Endothelial cell of umbilical vein (primary cell): ENCODE data around the gene SCAP. TPM values are rescaled to one million over a fixed set of nuclear protein-coding genes. Genes with fewer than 3 reads are reported as not detected.

Source experiments
- BruUV-seq: library from RNA; stranded (reverse); fragments of 400-500 nt; replicated peaks from 2 replicates; lab custom pipeline; 2021; lab: Mats Ljungman, UMichigan
- CTCF ChIA-PET: fragments of 300-600, 350-600 bp; sonication (Branson Sonifier 250); formaldehyde crosslinking; loops from one replicate; lab custom pipeline; 2021; ENCODE audit warnings: antibody characterized with exemption, inconsistent platforms; lab: Charles Lee
- POLR2A ChIA-PET: fragments of 300-600, 350-600 bp; sonication (Branson Sonifier 250); formaldehyde crosslinking; loops from one replicate; lab custom pipeline; 2021; ENCODE audit warnings: antibody characterized with exemption, inconsistent platforms; lab: Charles Lee
- DNase-seq: peaks from one replicate; pipeline ENCODE4 v3.0.0-alpha.2; 2011; ENCODE audit warnings: low read depth, low spot score
- FAIRE-seq: peaks from 2 replicates; lab custom pipeline; 2011; peaks lifted over from hg19 to GRCh38; lab: Jason Lieb, UNC
- H2AFZ ChIP-seq: 2 replicates; pipeline ENCODE4 v1.6.0; 2012; ENCODE audit warnings: low read depth, low read length, control low read depth, inconsistent platforms
- H3K27ac ChIP-seq: 2 replicates; pipeline ENCODE4 v1.5.1; 2011; ENCODE audit warnings: low read depth, mild to moderate bottlenecking, control low read depth, low read length, moderate library complexity; ENCODE audit not compliant: insufficient read depth
- H3K27me3 ChIP-seq, 2 experiments: 2 replicates each; pipeline versions ENCODE4 v1.6.0 to v1.6.1; 2011; ENCODE audit warnings: low read length in 2 of 2, mixed read lengths in 1 of 2; ENCODE audit not compliant: control insufficient read depth in 2 of 2, insufficient read depth in 2 of 2
- H3K36me3 ChIP-seq, 2 experiments: 2 replicates in 1 of 2; 3 replicates in 1 of 2; pipeline ENCODE4 v1.5.1; 2011; ENCODE audit warnings: low read length in 2 of 2, mild to moderate bottlenecking in 1 of 2, moderate library complexity in 1 of 2; ENCODE audit not compliant: control insufficient read depth in 2 of 2, insufficient read depth in 2 of 2; ENCODE audit errors: extremely low read depth in 1 of 2
- H3K4me1 ChIP-seq: 3 replicates; pipeline ENCODE4 v1.5.1; 2011; ENCODE audit warnings: mild to moderate bottlenecking, low read length; ENCODE audit not compliant: control insufficient read depth, insufficient read depth; ENCODE audit errors: extremely low read depth
- H3K4me2 ChIP-seq: 2 replicates; pipeline ENCODE4 v1.6.1; 2011; ENCODE audit warnings: low read length, control low read depth, mixed read lengths; ENCODE audit not compliant: insufficient read depth
- H3K4me3 ChIP-seq, 3 experiments: fragments of 200-600 bp in 1 of 3; sonication (generic), shearing (Covaris generic) in 1 of 3; replicated peaks in 1 of 3; 2 replicates each; pipeline ENCODE4 v1.5.1; 2011 to 2016; ENCODE audit warnings: control low read depth in 3 of 3, low read length in 3 of 3, mild to moderate bottlenecking in 2 of 3, inconsistent platforms in 1 of 3, low read depth in 1 of 3, moderate library complexity in 1 of 3; ENCODE audit not compliant: insufficient read depth in 1 of 3
- H3K79me2 ChIP-seq: 2 replicates; pipeline ENCODE4 v1.6.0; 2012; ENCODE audit warnings: low read length, inconsistent platforms; ENCODE audit not compliant: control insufficient read depth, insufficient read depth
- H3K9ac ChIP-seq: replicated peaks from 2 replicates; pipeline ENCODE3; 2011; ENCODE audit warnings: low read length, control low read depth; ENCODE audit not compliant: insufficient read depth; ENCODE audit errors: extremely low read depth
- H3K9me1 ChIP-seq: replicated peaks from 3 replicates; pipeline ENCODE4 v1.6.0; 2011; ENCODE audit warnings: mild to moderate bottlenecking, low read length; ENCODE audit not compliant: control insufficient read depth, insufficient read depth; ENCODE audit errors: extremely low read depth
- H3K9me3 ChIP-seq: replicated peaks from 2 replicates; pipeline ENCODE4 v1.5.1; 2012; ENCODE audit warnings: low read length, inconsistent platforms; ENCODE audit not compliant: control insufficient read depth, insufficient read depth
- H4K20me1 ChIP-seq: replicated peaks from 2 replicates; pipeline ENCODE3; 2011; ENCODE audit warnings: mild to moderate bottlenecking, low read length; ENCODE audit not compliant: control insufficient read depth, insufficient read depth; ENCODE audit errors: extremely low read depth
- CTCF ChIP-seq, 2 donors: IDR thresholded peaks; 1 replicate in 1 of 2; 2 replicates in 1 of 2; pipeline ENCODE4 v1.5.1; 2011; ENCODE audit warnings: low read length in 2 of 2, mild to moderate bottlenecking in 2 of 2, moderate library complexity in 2 of 2, control low read depth in 1 of 2, inconsistent platforms in 1 of 2, low read depth in 1 of 2; ENCODE audit not compliant: insufficient read depth in 1 of 2; ENCODE audit errors: extremely low read depth in 1 of 2
- EZH2 ChIP-seq: IDR thresholded peaks from 2 replicates; pipeline ENCODE4 v1.6.1; 2012; ENCODE audit warnings: borderline replicate concordance, low read depth, mild to moderate bottlenecking, moderate library complexity, low read length, inconsistent platforms; ENCODE audit not compliant: severe bottlenecking
- FOS ChIP-seq: IDR thresholded peaks from 2 replicates; pipeline ENCODE4 v1.6.1; 2011; ENCODE audit warnings: mild to moderate bottlenecking, low read length, moderate library complexity, borderline replicate concordance; ENCODE audit not compliant: insufficient read depth
- GATA2 ChIP-seq: IDR thresholded peaks from 2 replicates; pipeline ENCODE4 v1.7.0; 2011; ENCODE audit warnings: low read depth, mild to moderate bottlenecking, moderate library complexity, mixed read lengths, low read length; ENCODE audit not compliant: insufficient read length, insufficient read depth
- JUN ChIP-seq: IDR thresholded peaks from 2 replicates; pipeline ENCODE4 v1.6.1; 2011; ENCODE audit warnings: borderline replicate concordance, low read depth; ENCODE audit not compliant: insufficient read length, insufficient read depth
- MAX ChIP-seq: IDR thresholded peaks from 2 replicates; pipeline ENCODE4 v1.6.1; 2011; ENCODE audit not compliant: insufficient read depth, insufficient read length
- MYC ChIP-seq: IDR thresholded peaks from one replicate; pipeline ENCODE4 v1.6.1; 2011; ENCODE audit warnings: mild to moderate bottlenecking, low read depth, low read length
- POLR2A ChIP-seq: IDR thresholded peaks from 2 replicates; pipeline ENCODE4 v1.6.1; 2012; ENCODE audit warnings: low read depth, mild to moderate bottlenecking, control low read depth, low read length
- POLR2AphosphoS5 ChIP-seq: IDR thresholded peaks from 2 replicates; pipeline ENCODE4 v1.6.1; 2012; ENCODE audit warnings: low read depth, mild to moderate bottlenecking, control low read depth, low read length, moderate library complexity; ENCODE audit not compliant: insufficient read depth
- dilution Hi-C: fragments of 300-500 bp; cut with MboI; formaldehyde crosslinking; loops from one replicate; pipeline ENCODE4 v1.15.0; 2019; ENCODE audit warnings: low sequenced_read_pairs; ENCODE audit not compliant: extremely low pct_ligation_motif_present
- intact Hi-C: fragments of 100-400 bp; cut with micrococcal nuclease; formaldehyde crosslinking; loops from one replicate; pipeline ENCODE4 v1.10.0; 2022
- polyA plus RNA-seq, 4 experiments: library from polyadenylated mRNA; depleted of rRNA in 3 of 4; stranded (reverse) in 3 of 4; unstranded in 1 of 4; fragments of >200 nt; gene quantifications; 2 replicates each; pipeline versions ENCODE4 v1.2.1 to v1.2.3, GENCODE V29; 2011 to 2012; ENCODE audit warnings: missing spikeins in 1 of 4
- total RNA-seq: library from RNA; stranded (reverse); gene quantifications from 2 replicates; pipeline ENCODE4 v1.2.3, GENCODE V29; 2021

SCAP gene
- total and polyA plus RNA-seq, 2 donors (not counting 3 experiments of a cell fraction or from before 2014, with no cell fraction given) = 34.7 to 59.0 TPM

- Histone ChIP-seq H4K20me1 (no peaks in the 10 kb centered on the region), H3K9ac (no peak overlapping the region), H3K27ac (no peak overlapping the region), H3K4me1 (no peaks in the 10 kb centered on the region), H3K9me1 (no peaks in the 10 kb centered on the region), H3K79me2 (peaks cover 3% of the 10 kb centered on the region), H3K27me3 (no peaks in the 10 kb centered on the region), H3K9me3 (no peaks in the 10 kb centered on the region), H2AFZ (no peak overlapping the region), H3K4me2 (no peak overlapping the region), H3K36me3 (peaks cover 0 to 48% of the 10 kb centered on the region in 2 experiments), H3K4me3 (no peak overlapping the region)
- POLR2A ChIA-PET = no interaction called here
- CTCF ChIA-PET = interaction anchor here (0.9 kb wide), 1 partner anchor 14 kb away, joined by 4 read pairs; no protein-coding TSS in a partner anchor
- intact Hi-C loops = no loop called here
- no peak for TF ChIP-seq POLR2A
- no peak for TF ChIP-seq CTCF (IDR thresholded peaks at IDR 0.05; ENCODE audit: extremely low read depth in 1 of 2, insufficient read depth in 1 of 2, low read depth in 1 of 2, low read length in 2 of 2)
- TF ChIP-seq FOS = no peak
- no peak for TF ChIP-seq GATA2
- no peak for TF ChIP-seq MAX
- no peak for TF ChIP-seq EZH2
- TF ChIP-seq MYC = no peak
- no peak for TF ChIP-seq POLR2AphosphoS5
- TF ChIP-seq JUN = no peak
- no peak for DNase-seq
- FAIRE-seq = no peak
- dilution Hi-C loops = no loop called here
- BruUV-seq = no TSS peak
Observed at GRCh38 chr3:47407237-47407636, 68.5 kb downstream of the SCAP start.
